HG02678 (cell line): ENCODE results near the gene UBE2D2.

Experiments
- ATAC-seq: cut with Tn5 transposase; IDR thresholded peaks from one replicate; pipeline ENCODE4 v1.9.1; 2021; ENCODE audit warnings: mild to moderate bottlenecking, moderate library complexity; ENCODE audit not compliant: unreplicated experiment

Gene UBE2D2

GRCh38 chr5:139671096-139671841, 110.1 kb downstream of the UBE2D2 start:
- ATAC-seq: no peak

- no peak for ATAC-seq
These were observed 114.1 kb downstream of the UBE2D2 start for GRCh38 chr5:139675213-139675612.

GRCh38 chr5:139675825-139676224, 114.7 kb downstream of the UBE2D2 start:
- no peak for ATAC-seq

GRCh38 chr5:139676406-139676805, 115.3 kb downstream of the UBE2D2 start:
- no peak for ATAC-seq

GRCh38 chr5:139676951-139677735, 116.0 kb downstream of the UBE2D2 start:
- no peak for ATAC-seq
